GM18909 (cell line): ENCODE results near the gene PPIC.
"Not testable (repeated sequence)": the region's sequence is repeated elsewhere in the genome, so short reads cannot be mapped to it uniquely, and the experiment has no call there.

Source experiments
- ATAC-seq: cut with Tn5 transposase; IDR thresholded peaks from one replicate; pipeline ENCODE4 v1.9.1; 2021; ENCODE audit warnings: mild to moderate bottlenecking; ENCODE audit not compliant: unreplicated experiment, poor library complexity

Gene PPIC

DNA sequence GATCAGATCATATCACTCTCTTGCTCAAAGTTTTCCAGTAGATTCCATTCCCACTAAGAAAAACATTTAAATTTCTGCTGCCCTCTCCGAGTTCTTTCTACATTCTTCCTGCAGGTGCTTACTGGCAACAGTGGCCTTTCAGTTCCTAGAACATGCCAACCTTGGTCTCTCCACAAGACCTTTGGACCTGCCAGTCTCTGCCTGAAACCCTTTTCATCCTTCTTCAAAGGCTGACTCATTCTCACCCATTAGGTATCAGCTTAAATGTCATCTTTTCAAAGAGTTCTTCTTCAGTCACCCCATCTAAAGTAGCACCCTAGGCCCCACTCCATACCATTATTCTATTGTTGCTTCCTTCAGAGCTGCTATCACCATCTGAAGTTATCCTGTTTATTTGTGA, 21.8 kb downstream of the PPIC start:
- no peak for ATAC-seq

DNA sequence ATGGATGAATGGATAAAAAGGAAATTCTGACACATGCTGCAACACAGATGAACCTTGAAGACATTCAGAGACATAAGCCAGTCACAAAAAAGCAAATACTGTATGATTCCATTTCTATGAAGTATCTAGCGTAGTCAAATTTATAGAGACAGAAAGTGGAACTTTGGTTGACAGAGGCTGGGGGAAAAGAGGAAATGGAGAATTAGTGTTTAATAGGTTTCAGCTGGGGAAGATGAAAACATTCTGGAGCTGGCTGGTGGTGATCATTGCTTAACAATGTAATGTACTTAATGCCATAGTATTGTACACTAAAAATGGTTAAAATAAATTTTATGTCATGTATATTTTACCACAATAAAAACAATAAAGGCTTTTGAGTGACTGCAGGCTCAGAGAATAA, 24.2 kb downstream of the PPIC start:
- ATAC-seq: no peak

DNA sequence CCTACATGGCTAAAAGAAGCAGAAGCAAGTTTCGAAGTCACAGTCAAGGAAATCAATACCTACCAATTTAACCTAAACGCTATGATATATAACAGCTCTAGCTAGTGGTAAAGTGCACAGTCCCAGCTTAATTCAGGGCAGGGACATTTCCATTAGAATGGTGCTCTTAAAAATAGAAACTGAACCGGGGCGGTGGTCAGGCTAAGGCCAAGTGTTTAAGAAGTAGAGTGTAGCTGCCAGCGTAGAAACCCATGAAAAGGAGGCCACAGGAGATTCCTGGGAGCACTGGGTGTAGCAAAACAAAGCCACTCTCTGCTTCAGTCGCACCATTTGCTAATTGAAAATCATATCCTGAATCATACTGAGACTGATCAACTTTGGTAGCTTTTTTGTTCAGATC, 28.8 kb downstream of the PPIC start:
- no peak for ATAC-seq

DNA sequence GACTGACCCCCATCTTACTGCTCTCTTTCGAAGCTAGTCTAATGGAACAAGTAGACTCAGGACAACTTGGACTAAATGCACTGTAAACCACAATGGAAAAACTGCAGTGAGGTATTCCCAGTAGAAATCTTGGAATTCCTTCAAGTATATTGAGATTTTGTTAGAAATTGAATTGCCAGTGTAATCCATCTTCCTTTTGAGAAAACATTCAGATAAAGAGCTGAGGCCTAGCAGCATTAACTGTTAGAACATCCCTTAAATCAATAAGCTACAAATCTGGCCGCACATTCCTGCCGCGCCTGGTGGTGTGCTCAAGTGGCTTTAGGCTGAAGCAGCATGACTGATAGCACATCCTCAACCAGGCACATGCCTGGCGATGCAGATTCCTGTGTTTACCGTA, 29.3 kb downstream of the PPIC start:
- ATAC-seq: no peak

DNA sequence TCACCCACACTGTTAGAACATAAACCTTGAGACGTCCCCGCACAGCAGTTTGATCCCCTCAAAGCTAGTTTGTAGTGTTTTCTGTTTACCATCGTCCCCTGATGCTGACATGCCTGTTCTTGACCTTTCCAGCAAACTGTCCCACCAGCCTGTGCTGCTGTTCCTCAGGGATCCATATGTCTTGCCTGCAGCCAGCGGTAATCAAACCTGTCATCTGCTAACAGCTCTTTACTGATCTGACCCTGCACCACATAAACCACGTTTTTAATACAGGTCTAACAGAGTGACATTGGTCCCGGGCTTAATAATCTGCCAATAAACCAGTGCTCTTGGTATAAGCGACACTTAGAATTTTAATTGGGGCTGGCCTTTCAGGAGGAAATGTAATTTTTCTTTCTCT, 34.7 kb downstream of the PPIC start:
- no peak for ATAC-seq

DNA sequence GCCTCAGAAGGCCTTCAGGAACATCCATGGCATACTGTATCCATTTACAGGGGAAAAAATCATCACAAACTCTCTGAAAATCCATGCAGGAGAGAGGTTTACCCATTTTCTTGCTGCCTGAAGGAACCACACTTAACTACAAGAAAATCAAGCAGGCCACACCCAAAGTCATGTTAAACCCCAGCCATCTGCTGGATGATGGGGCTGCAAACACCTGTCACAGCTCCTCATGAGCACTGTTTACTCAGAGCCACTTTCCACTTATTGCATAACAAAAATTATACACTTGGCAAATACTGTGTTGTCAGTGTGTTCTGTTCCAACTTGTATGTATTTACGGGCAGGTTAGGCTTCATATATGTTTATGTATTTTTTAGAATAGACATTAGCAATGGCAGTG, 35.8 kb downstream of the PPIC start:
- no peak for ATAC-seq

GRCh38 chr5:122999947-123000563, 36.5 kb downstream of the PPIC start:
- ATAC-seq: peak; percentile 95

DNA sequence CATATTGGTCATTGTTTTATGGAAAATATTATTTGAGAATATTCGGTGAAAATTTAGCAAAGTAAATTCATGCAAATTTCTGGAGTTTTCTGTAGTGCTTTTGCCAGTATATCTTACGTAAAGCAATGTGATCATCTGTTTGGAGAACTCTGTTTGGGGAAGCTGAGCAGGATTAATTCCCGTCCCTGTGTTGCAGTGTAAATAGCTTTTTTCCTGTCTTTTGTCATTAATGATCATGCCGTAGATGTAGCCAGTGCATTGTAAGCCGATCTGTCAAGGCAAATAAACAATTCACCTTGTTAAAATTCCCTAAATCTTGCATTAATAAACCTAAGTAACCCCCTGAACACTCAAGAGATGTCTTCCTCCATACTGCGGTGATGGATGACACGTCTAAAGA, 39.2 kb downstream of the PPIC start:
- ATAC-seq: no peak

DNA sequence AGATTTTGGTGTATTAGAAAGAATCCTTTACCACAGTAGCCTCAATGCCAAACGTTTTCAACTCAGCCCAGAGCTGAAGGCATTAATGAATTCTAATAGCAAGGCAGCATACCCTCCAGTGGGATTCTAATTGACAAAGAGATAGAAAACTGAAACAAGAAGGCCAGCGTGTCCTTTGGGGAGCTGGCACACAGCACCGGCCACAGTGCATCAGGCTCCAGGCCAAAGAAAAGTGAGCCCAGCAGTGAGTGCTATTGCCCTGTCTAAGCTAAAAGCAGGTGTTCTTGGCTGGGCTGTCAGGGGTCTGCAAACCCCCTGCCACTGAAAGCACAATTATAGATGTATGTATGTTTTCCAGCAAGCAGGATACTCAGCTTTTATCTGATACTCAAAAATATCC, 40.4 kb downstream of the PPIC start:
- ATAC-seq: no peak

DNA sequence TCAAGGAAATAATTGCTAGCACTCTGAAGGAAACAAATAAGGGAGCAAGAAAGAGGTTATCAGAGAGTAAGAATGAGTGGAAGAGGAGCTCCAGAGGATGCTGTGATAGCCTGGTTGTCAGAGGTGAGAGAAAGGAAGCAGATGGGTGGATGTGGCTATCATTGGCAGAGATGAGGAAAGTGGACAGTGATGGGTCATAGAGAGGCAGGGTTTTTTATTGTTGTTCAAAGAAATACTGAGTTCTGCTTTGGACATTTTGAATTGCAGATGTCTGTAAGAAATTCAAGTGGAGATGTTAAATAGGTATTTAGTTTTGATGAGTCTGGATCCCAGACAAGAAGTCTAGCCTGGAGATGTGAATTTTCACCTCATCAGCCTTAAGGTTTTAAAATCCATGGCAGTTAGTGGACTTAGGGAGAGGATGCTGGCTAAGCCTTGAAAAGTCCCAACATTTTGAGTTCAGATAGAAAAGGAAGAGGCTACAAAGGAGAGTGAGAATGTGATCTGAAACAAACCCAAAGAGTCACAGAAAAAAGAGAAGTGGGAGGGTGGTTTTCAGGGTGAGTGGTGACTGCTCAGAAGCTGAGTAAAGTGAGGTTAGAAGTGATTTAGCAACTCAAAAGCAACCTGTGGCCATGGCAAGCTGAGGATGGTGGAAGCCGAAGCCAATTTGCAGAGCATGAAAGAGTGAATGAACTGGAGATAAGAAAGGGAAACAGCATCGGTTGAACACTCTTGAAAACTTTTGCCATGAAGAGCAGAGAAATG, 50.4 kb downstream of the PPIC start:
- ATAC-seq: peak; percentile 92

GRCh38 chr5:122985006-122985700, 51.4 kb downstream of the PPIC start:
- ATAC-seq: no peak

- peak; percentile 48 for ATAC-seq
Measured at GRCh38 chr5:122984425-122984824, 52.1 kb downstream of the PPIC start.

DNA sequence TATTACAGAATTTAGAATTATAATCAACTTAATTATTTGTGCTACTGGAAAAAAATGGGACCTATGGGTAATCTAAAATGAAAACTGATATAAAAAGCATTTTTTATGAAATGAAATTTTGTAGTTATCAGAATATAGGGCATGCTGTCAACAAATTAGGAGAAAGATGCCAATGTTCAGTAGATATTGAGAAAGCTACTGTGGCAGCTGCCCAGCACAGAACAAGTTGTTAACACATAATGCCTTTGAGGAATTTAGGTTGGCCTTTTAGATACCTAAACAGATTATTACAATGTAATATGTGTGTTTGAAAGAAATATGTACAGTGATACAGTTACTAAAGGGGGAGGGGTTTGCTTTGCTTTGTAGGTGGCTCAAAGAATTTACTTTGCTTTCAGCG, 54.1 kb downstream of the PPIC start:
- ATAC-seq: no peak

DNA sequence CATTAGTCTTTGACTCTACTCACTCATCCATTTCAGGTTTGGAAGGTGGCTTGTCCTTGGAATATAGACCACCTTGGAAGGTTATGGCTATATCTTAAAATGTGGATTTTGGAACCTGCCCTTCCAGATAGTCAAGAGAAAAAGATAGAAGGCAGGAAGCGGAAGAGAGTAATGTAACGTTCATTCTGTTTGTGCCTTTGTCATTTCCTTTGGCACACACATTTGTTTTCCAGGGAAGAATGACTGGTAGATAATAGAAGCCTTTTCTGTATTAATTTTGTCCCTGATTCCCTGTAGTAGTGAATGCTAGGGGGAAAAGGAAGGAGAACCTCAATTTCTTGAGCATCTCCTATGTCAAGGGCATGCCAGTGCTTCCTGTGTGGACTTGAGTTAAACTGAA, 54.7 kb downstream of the PPIC start:
- no peak for ATAC-seq

DNA sequence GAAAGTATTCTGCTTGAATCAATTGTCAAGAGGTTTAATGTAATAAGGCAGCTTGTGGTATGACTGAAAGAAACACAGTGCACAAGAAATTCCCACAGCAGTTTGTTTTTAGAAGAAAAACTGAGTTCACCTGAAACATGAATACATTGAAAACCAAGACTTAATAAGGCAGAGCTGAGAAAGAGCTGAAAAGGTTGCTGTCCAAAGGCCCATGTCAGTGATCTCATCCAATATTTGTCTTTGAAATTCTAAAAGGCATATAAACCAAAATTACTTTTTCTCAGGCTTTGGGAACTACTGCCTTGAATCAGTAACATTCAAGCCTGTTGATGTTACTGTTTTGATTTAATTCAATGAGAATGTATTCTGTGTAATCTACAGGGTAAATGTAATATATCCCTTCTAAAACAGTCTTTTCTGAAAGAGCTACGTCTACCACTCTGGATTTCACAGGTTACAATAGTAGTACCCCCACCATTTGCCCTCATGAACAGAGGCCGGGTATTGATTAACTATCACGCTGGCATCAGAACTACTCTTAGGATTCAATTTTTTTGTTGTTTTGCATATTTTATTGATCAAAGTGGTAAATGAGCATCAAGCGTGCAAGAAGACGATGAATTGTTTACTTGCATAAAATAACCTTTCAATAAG, 57.8 kb downstream of the PPIC start:
- ATAC-seq: no peak

DNA sequence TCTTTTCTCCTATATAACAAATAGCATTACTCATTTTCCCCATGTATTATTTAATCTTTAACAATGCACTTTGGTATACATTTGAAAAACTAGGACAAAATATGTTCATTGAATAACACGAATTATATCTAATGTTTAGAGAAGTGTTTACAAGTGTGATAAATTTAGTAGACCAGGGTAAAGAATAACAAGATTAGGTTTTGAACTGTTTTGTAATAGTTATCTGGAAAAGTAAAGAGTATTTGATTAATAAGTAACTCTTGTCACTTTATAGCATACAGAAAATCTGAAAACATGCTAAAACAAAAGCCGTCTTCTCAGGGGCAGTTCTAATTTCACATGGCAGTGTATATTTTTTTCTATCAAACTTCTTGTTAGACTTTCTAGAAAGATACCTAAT, 58.5 kb downstream of the PPIC start:
- ATAC-seq: no peak

DNA sequence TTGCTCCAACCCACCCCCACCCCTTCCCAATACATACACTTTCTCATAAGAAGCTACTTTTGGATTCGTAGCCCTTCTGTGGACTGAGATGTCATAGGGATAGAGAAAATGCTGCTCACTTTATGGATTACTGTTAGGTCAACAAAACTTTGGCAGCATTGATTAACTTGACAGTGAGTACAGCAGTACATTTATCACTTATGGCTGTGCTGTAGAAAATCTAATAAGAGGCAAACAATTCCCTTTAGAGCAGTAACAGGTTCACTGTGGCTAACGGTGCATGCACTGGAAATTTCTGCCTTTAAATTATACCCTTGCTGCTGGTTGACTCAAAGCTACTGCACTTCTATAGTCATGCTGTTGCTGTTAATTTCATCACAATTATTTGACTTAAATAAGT, 59.2 kb downstream of the PPIC start:
- no peak for ATAC-seq

GRCh38 chr5:122974251-122974650, 62.3 kb downstream of the PPIC start:
- not testable (repeated sequence) for ATAC-seq

DNA sequence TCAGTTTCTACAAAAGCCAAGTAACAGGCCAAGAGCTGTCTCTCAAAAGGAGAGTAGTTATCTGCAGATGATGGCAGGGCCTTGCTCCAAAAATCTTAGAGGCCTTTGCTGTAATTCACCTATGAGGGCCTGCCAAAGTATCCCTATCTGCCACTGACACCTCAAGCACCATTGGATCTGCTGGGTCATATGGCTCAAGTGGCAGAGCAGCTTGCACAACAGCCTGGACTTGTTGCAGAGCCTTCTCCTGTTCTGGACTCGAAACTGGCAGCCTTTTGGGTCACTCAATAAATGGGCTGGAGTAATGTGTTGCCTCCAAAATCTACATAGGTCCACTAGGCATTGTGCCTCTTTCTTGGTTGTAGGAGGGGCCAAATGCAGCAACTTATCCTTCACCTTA, 62.8 kb downstream of the PPIC start:
- not testable (repeated sequence) for ATAC-seq
